WERI-Rb-1 (cell line): ENCODE measurements around the gene KRTAP4-3.

Experiments
- DNase-seq: peaks from one replicate; pipeline ENCODE4 v3.0.0-alpha.2; 2020
- H3K27ac ChIP-seq: fragments of 250-450 bp; sonication (Bioruptor Pico); 2 replicates; pipeline ENCODE4 v1.5.1; 2020; ENCODE audit warnings: mild to moderate bottlenecking, moderate library complexity
- H3K27me3 ChIP-seq: fragments of 250-450 bp; sonication (Bioruptor Pico); 2 replicates; pipeline ENCODE4 v1.5.1; 2021; ENCODE audit warnings: mild to moderate bottlenecking, low read depth, moderate library complexity; ENCODE audit not compliant: insufficient read depth, severe bottlenecking
- H3K36me3 ChIP-seq: fragments of 250-450 bp; sonication (Bioruptor Pico); 2 replicates; pipeline ENCODE4 v1.5.1; 2020; ENCODE audit warnings: mild to moderate bottlenecking, moderate library complexity
- H3K4me3 ChIP-seq: 2 replicates; pipeline ENCODE4 v1.5.1; 2011; ENCODE audit warnings: low read depth, mild to moderate bottlenecking, control low read depth, low read length
- H3K9me3 ChIP-seq: fragments of 250-450 bp; sonication (Bioruptor Pico); 2 replicates; pipeline ENCODE4 v1.5.1; 2021; ENCODE audit warnings: mild to moderate bottlenecking, moderate library complexity; ENCODE audit not compliant: severe bottlenecking
- TF ChIP-seq, protein P1 (sequence below): IDR thresholded peaks from 2 replicates; pipeline ENCODE4 v1.5.1; 2011; ENCODE audit warnings: low read depth, mild to moderate bottlenecking, control low read depth, inconsistent platforms, low read length

KRTAP4-3 gene

DNA sequence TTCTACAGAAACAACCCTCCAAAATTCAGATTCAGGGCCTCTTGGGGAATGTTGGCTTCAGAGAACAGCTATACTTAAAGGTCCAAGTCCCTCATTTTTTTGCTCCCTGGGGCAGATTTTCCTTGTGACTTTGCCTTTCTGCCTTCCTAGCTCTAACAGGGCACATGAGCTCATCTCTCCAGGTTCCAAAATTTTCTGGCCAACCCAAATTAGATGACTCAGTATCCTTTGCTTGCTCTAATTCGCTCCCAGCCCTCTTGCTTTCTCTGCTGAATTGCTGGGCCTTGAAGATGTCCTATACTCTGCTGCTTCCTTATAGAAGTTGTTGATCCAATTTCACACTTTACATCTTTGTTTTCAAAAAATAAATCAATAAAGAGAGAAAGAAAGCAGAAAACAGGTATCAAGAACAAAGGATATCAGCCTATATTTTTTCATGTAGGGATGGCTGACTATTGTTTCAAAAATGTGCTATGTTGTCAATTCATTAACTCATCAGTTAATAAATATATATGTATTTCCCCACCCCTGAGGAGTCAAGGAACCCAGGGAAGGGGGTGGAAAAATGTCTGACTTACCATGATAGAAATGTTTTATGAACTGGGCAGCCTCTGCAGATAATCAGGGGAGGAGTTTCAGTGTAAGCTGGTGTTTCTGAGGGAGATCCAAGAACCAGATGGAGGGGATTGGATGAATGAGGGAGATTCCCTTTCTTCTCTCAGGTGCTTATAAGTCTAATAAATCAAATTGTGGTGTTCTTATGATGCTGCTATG lies 11.0 kb upstream of the KRTAP4-3 start:
- no peak overlapping the region for H3K4me3 ChIP-seq
- H3K27me3 ChIP-seq, result peaks cover 91% of the 10 kb centered on the region
- no peaks in the 10 kb centered on the region for H3K36me3 ChIP-seq
- H3K9me3 ChIP-seq, result peaks cover 2% of the 10 kb centered on the region
- TF ChIP-seq, protein P1, sequence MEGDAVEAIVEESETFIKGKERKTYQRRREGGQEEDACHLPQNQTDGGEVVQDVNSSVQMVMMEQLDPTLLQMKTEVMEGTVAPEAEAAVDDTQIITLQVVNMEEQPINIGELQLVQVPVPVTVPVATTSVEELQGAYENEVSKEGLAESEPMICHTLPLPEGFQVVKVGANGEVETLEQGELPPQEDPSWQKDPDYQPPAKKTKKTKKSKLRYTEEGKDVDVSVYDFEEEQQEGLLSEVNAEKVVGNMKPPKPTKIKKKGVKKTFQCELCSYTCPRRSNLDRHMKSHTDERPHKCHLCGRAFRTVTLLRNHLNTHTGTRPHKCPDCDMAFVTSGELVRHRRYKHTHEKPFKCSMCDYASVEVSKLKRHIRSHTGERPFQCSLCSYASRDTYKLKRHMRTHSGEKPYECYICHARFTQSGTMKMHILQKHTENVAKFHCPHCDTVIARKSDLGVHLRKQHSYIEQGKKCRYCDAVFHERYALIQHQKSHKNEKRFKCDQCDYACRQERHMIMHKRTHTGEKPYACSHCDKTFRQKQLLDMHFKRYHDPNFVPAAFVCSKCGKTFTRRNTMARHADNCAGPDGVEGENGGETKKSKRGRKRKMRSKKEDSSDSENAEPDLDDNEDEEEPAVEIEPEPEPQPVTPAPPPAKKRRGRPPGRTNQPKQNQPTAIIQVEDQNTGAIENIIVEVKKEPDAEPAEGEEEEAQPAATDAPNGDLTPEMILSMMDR, result no peak
- no peak overlapping the region for H3K27ac ChIP-seq
- DNase-seq, result no peak

DNA sequence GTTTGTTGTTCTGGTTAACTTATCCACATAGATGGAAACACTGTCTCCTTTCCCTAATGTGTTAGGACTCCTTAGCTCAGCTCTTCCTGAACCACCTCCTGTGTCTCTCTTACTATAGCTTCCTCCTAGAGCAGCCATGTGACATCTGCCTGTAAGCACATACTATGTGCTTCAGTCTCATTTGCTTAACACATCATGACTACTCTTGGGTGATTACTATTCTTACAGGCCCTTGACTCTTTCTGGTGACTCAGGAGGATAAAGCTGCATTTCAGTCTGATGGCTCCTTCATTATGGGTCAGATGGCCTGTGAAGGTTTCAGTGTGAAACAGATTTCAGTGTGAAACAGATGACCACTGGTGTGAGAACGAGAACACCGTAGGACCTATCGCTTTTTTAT lies 10.3 kb upstream of the KRTAP4-3 start:
- Histone ChIP-seq H3K9me3 (peaks cover 2% of the 10 kb centered on the region), H3K4me3 (no peak overlapping the region), H3K27me3 (peaks cover 91% of the 10 kb centered on the region), H3K36me3 (no peaks in the 10 kb centered on the region), H3K27ac (no peak overlapping the region)
- TF ChIP-seq, protein P1, result no peak
- no peak for DNase-seq

DNA sequence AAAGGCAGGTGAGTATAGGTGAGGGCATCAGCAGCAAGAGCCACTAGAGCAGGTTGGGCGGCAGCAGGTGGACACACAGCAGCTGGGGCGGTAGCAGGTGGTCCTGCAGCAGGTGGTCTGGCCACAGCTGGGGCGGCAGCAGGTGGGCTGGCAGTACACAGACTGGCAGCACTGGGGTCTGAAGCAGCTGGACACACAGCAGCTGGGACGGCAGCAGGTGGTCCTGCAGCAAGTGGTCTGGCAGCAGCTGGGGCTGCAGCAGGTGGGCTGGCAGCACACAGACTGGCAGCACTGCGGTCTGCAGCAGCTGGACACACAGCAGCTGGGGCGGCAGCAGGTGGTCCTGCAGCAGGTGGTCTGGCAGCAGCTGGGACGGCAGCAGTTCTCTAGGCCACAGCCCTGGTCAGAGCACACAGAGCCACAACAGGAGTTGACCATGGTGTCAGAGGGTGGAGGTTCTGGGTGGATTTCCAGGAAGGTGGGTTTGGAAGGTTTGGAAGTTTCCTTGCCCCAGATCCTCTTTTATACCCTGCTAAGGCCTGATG lies 9.8 kb upstream of the KRTAP4-3 start, which contains the start of gene KRTAP4-2:
Gene KRTAP4-2 (minus strand): TSS at position 495 of the 545 bp plus-strand sequence. CDS start 57 bp downstream, at position 438.
- no peak within 1 kb of the TSS for H3K4me3 ChIP-seq

DNA sequence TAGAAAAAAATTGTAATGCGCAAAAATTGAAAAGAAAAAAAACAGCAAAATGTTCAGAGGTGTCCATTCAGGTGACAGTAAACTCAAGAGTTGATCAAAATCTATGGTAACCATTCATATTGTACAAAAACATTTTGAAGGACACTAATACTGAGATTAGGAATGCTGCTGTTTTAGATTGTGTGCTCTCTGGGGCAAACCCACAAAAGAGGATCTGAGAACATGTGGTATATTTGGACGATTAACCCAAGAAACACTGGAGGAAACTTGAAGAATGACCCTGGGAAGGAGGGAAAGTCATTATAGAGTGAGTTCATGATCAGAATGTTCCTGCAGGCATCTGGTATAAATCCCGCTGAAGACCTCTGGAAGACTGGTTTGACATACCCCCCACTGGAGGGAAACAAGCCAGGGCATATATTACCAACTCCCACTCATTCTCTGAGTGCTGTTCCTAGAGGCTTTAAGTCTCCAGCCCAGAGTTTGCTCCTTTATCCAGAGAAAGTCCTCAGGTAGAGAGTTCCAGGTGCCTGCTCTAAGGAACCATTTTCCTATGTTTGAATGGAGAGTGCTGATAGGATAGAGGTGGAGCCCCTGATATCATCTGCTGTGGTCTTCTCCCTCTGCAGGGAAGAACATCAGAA lies 8.8 kb upstream of the KRTAP4-3 start:
- Histone ChIP-seq H3K36me3 (no peaks in the 10 kb centered on the region), H3K27me3 (peaks cover 91% of the 10 kb centered on the region), H3K27ac (no peak overlapping the region), H3K9me3 (peaks cover 2% of the 10 kb centered on the region), H3K4me3 (no peak overlapping the region)
- TF ChIP-seq, protein P1, result no peak
- DNase-seq, result no peak

More for the DNA sequence above, 9.8 kb upstream of the KRTAP4-3 start, which contains the start of gene KRTAP4-2:
- DNase-seq, result no peak
- TF ChIP-seq, protein P1, result no peak
- Histone ChIP-seq H3K9me3 (peaks cover 2% of the 10 kb centered on the region), H3K27me3 (peaks cover 91% of the 10 kb centered on the region), H3K36me3 (no peaks in the 10 kb centered on the region), H3K27ac (no peak within 1 kb of the TSS)

DNA sequence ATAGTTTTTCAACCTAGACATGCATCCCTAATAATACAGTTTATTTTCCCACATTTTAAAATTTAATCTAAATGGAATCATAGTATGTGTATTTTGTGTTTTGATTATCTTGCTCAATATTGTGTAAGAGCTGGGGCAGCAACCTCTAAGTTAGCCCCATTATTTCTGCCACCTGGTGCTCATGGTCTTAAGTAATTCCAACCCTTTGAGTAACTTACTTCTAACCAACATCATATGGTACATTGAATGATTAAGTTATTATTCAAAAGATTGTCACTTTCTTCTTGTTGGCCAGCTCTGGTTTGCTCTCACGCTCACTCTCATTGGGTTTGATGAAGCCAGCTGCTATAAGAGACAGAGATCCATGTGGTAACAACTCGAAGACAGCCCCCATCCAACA lies 3.9 kb upstream of the KRTAP4-3 start:
- Histone ChIP-seq H3K27me3 (peaks cover 93% of the 10 kb centered on the region), H3K27ac (no peak overlapping the region), H3K36me3 (no peaks in the 10 kb centered on the region), H3K9me3 (peaks cover 2% of the 10 kb centered on the region), H3K4me3 (no peak overlapping the region)
- DNase-seq, result no peak
- TF ChIP-seq, protein P1, result no peak
